Measurements from ENCODE around the gene C2CD2. TPM values are rescaled to one million over a fixed set of nuclear protein-coding genes. Genes with fewer than 3 reads are reported as not detected.

The C2CD2 gene
- total and polyA plus RNA-seq, 2 of the 4 experiments (the other 2 are of a cell fraction) = 15.6 to 25.3 TPM

DNA sequence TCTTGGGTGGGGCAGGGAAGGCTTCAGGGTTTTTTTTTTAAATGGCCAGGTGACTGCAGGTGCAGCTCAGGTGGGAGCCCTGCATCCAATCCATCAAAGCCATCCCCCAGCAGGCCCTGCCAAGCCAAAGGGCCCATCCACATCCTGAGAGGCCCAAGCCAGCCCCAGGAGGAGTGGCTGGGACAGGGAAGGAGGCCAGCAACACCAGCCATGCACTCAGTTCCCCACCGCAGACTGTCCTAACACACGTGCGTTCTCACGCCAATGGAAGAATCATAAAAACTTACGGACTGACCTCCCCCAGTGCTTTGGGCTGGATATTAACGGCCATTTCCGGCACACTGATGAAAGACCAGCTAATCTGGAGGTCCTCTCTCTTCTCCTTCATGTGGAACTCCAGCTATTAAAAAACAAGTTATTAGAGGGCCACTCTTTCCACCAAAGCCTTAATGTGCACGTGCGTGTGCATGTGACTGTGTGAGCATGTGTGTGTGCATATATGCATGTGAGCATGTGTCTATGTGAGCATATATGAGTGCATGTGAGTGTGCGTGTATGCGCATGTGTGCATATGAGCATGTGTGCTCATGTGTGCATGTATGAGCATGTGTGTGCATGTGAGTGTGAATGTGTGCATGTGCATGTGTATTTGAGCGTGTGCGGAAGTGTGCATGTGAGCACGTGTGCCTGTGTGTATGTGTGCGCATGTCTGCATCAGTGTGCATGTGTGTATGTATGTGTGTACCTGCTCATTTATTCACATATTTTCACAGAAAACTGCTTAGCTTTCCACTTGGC, 35.1 kb downstream of the C2CD2 start:
- peaks cover 2% of the 10 kb centered on the region for H3K4me1 ChIP-seq (ENCODE audit: control insufficient read depth, insufficient read depth, low read length)
- no peak overlapping the region for H3K4ac ChIP-seq (ENCODE audit: low read depth, low read length)
- no peaks in the 10 kb centered on the region for H3K27me3 ChIP-seq (ENCODE audit: control insufficient read depth, insufficient read depth, low read length)
- H2BK20ac ChIP-seq (ENCODE audit: low read depth, low read length) = no peak overlapping the region
- H3K23ac ChIP-seq (ENCODE audit: low read depth, low read length) = no peak overlapping the region
- ATAC-seq (ENCODE audit: low read depth) = no peak
- 98% methylated on average over 9 of the region's 15 CpGs; no CpG with 5 or more reads in 1 of the 2 experiments for WGBS, 2 experiments (ENCODE audit: extremely low coverage in 2 of 2, insufficient read length in 1 of 2)
- ChIA-PET POLR2A (ENCODE audit: unreplicated experiment) (interaction anchor here (0.5 kb wide), 1 partner anchor 121 kb away, joined by 3 read pairs; no protein-coding TSS in a partner anchor), CTCF (no interaction called here)
- H3K4me3 ChIP-seq (ENCODE audit: insufficient read depth, low read depth, low read length) = no peak overlapping the region
- no peak overlapping the region for H2BK15ac ChIP-seq (ENCODE audit: low read depth, low read length)
- intact Hi-C loops (cut with micrococcal nuclease) (no loop called here), dilution Hi-C loops (cut with HindIII; ENCODE audit: low sequenced_read_pairs, unreplicated experiment) (no loop called here), in situ Hi-C loops (cut with MboI; ENCODE audit: low sequenced_read_pairs) (no loop called here)
- H2BK5ac ChIP-seq (ENCODE audit: low read depth, low read length, poor library complexity, severe bottlenecking) = no peak overlapping the region
- peaks cover 8% of the 10 kb centered on the region for H3K9me1 ChIP-seq (ENCODE audit: insufficient read depth, low read length)
- H4K5ac ChIP-seq (ENCODE audit: low read depth, low read length) = no peak overlapping the region
- TF ChIP-seq RCOR1 (IDR thresholded peaks at IDR 0.05; ENCODE audit: insufficient replicate concordance, low read length) = no peak
- TF ChIP-seq, protein P1, sequence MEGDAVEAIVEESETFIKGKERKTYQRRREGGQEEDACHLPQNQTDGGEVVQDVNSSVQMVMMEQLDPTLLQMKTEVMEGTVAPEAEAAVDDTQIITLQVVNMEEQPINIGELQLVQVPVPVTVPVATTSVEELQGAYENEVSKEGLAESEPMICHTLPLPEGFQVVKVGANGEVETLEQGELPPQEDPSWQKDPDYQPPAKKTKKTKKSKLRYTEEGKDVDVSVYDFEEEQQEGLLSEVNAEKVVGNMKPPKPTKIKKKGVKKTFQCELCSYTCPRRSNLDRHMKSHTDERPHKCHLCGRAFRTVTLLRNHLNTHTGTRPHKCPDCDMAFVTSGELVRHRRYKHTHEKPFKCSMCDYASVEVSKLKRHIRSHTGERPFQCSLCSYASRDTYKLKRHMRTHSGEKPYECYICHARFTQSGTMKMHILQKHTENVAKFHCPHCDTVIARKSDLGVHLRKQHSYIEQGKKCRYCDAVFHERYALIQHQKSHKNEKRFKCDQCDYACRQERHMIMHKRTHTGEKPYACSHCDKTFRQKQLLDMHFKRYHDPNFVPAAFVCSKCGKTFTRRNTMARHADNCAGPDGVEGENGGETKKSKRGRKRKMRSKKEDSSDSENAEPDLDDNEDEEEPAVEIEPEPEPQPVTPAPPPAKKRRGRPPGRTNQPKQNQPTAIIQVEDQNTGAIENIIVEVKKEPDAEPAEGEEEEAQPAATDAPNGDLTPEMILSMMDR (conservative IDR thresholded peaks at IDR 0.05; ENCODE audit: low read depth, low read length) = no peak
- no peak for TF ChIP-seq MAFK (IDR thresholded peaks at IDR 0.05; ENCODE audit: low read depth, low read length)
- TF ChIP-seq MXI1 (IDR thresholded peaks at IDR 0.05; ENCODE audit: borderline replicate concordance, low read depth, low read length) = no peak
- H2AK5ac ChIP-seq (ENCODE audit: low read depth, low read length) = no peak overlapping the region
- no peak overlapping the region for H3K9ac ChIP-seq (ENCODE audit: low read depth, low read length)
- H3K79me1 ChIP-seq (ENCODE audit: low read depth in 1 of 2, low read length in 2 of 2) = peaks cover 0 to 16% of the 10 kb centered on the region in 2 experiments; a peak in 2 of 4 replicates
- no peak overlapping the region for H2AFZ ChIP-seq (replicated peaks; ENCODE audit: low read length, poor library complexity)
- no peak overlapping the region for H3K56ac ChIP-seq (ENCODE audit: extremely low read depth, insufficient read depth, low read length)
- peaks cover 35% of the 10 kb centered on the region for H3K36me3 ChIP-seq (ENCODE audit: control insufficient read depth, insufficient read depth, low read length)
- no peak overlapping the region for H4K8ac ChIP-seq (ENCODE audit: low read depth in 2 of 2, low read length in 2 of 2)
- H3K18ac ChIP-seq (ENCODE audit: low read depth, low read length) = no peak overlapping the region
- DNase-seq = no peak
- no peak overlapping the region for H2BK120ac ChIP-seq (ENCODE audit: low read depth, low read length)
- H3K14ac ChIP-seq (replicated peaks; ENCODE audit: low read depth, low read length) = no peak overlapping the region
- no peak overlapping the region for H3K27ac ChIP-seq (ENCODE audit: insufficient read depth, low read length)
- H2AK9ac ChIP-seq (replicated peaks; ENCODE audit: low read depth, low read length, poor library complexity) = no peak overlapping the region
- no TSS peak for BruUV-seq (replicated peaks)
- H3K9me3 ChIP-seq (ENCODE audit: control insufficient read depth, insufficient read depth, low read length) = no peaks in the 10 kb centered on the region
- H3K4me2 ChIP-seq (ENCODE audit: low read depth, low read length) = no peak overlapping the region
- H4K91ac ChIP-seq (ENCODE audit: insufficient read depth, low read depth, low read length) = no peak overlapping the region
- H4K20me1 ChIP-seq (ENCODE audit: insufficient read depth, low read length) = no peaks in the 10 kb centered on the region
